Right atrium auricular region (tissue), 2 donors: ENCODE measurements around the gene GTPBP6. TPM values are rescaled to one million over a fixed set of nuclear protein-coding genes. Genes with fewer than 3 reads are reported as not detected.

ENCODE experiments used
- DNase-seq: peaks from one replicate; pipeline ENCODE4 v3.0.0-alpha.2; 2019; ENCODE audit warnings: low spot score
- H3K27ac ChIP-seq, 2 donors: fragments of 200-600 bp; sonication (generic); 1 replicate in 1 of 2; 2 replicates in 1 of 2; pipeline ENCODE4 v1.5.1; 2016 to 2019
- H3K27me3 ChIP-seq, 2 donors: fragments of 200-600 bp; sonication (generic); one replicate each; pipeline versions ENCODE4 v1.5.1 to v1.6.0; 2017 to 2019
- H3K36me3 ChIP-seq: fragments of 200-600 bp; sonication (generic); one replicate; pipeline ENCODE4 v1.5.1; 2016
- H3K4me1 ChIP-seq, 2 donors: fragments of 200-600 bp; sonication (generic); one replicate each; pipeline versions ENCODE4 v1.5.1 to v1.6.0; 2017 to 2019
- H3K4me3 ChIP-seq, 2 donors: fragments of 200-600 bp; sonication (generic); 1 replicate in 1 of 2; 2 replicates in 1 of 2; pipeline ENCODE4 v1.5.1; 2017 to 2019; ENCODE audit warnings: mild to moderate bottlenecking in 1 of 2, moderate library complexity in 1 of 2
- H3K9me3 ChIP-seq, 2 donors: fragments of 200-600 bp; sonication (generic); one replicate each; pipeline ENCODE4 v1.5.1; 2019
- total RNA-seq, 2 donors: library from RNA; depleted of rRNA; stranded (reverse); fragments of >200 nt; gene quantifications; one replicate each; pipeline ENCODE4 v1.1.0, GENCODE V29; 2016
- TF ChIP-seq, protein P1 (sequence below), 2 donors: fragments of 200-600 bp; sonication (generic); IDR thresholded peaks; one replicate each; pipeline ENCODE4 v1.5.1; 2019; ENCODE audit warnings: antibody characterized with exemption in 2 of 2

GTPBP6 gene
- total RNA-seq, 2 donors from 2014 or later = 44.6 to 52.1 TPM

- DNase-seq = no peak
- H3K36me3 ChIP-seq = peaks cover 10% of the 10 kb centered on the region
- no peak overlapping the region for H3K4me3 ChIP-seq
- H3K9me3 ChIP-seq = no peaks in the 10 kb centered on the region
- no peak overlapping the region for H3K27ac ChIP-seq
- no peaks in the 10 kb centered on the region for H3K4me1 ChIP-seq
- TF ChIP-seq, protein P1, sequence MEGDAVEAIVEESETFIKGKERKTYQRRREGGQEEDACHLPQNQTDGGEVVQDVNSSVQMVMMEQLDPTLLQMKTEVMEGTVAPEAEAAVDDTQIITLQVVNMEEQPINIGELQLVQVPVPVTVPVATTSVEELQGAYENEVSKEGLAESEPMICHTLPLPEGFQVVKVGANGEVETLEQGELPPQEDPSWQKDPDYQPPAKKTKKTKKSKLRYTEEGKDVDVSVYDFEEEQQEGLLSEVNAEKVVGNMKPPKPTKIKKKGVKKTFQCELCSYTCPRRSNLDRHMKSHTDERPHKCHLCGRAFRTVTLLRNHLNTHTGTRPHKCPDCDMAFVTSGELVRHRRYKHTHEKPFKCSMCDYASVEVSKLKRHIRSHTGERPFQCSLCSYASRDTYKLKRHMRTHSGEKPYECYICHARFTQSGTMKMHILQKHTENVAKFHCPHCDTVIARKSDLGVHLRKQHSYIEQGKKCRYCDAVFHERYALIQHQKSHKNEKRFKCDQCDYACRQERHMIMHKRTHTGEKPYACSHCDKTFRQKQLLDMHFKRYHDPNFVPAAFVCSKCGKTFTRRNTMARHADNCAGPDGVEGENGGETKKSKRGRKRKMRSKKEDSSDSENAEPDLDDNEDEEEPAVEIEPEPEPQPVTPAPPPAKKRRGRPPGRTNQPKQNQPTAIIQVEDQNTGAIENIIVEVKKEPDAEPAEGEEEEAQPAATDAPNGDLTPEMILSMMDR (IDR thresholded peaks at IDR 0.05) = no peak
- H3K27me3 ChIP-seq = no peaks in the 10 kb centered on the region
Measured at GRCh38 chrX:291411-291901, 27.1 kb downstream of the GTPBP6 start.

DNA sequence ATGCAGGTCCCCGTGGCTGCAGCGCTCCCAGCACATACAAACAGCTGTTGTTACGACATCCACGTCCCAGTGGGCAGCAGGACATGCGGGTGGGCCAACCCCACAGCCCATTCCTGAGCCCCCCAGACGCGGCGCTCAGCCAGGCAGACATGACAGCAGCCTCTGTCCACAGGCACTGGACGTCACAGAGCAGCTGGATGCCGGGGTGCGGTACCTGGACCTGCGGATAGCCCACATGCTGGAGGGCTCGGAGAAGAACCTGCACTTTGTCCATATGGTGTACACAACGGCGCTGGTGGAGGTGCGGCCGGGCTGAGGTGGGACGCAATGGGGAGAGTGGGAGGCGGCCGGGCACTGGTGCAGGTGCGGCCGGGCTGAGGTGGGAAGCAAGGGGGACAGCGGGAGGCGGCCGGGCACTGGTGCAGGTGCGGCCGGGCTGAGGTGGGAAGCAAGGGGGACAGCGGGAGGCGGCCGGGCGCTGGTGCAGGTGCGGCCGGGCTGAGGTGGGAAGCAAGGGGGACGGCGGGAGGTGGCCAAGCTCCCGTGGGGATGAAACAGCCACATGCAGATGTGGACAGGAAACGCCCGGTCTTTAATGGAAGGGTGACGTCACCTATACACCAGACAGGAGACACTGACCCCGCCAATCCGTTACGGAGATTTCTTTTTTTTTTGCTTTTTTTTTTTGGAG lies 28.0 kb downstream of the GTPBP6 start:
- DNase-seq = no peak
- Histone ChIP-seq H3K27ac (no peak overlapping the region), H3K9me3 (no peaks in the 10 kb centered on the region), H3K27me3 (no peaks in the 10 kb centered on the region), H3K36me3 (peaks cover 10% of the 10 kb centered on the region), H3K4me3 (no peak overlapping the region), H3K4me1 (no peaks in the 10 kb centered on the region)
- TF ChIP-seq, protein P1 (IDR thresholded peaks at IDR 0.05) = no peak

DNA sequence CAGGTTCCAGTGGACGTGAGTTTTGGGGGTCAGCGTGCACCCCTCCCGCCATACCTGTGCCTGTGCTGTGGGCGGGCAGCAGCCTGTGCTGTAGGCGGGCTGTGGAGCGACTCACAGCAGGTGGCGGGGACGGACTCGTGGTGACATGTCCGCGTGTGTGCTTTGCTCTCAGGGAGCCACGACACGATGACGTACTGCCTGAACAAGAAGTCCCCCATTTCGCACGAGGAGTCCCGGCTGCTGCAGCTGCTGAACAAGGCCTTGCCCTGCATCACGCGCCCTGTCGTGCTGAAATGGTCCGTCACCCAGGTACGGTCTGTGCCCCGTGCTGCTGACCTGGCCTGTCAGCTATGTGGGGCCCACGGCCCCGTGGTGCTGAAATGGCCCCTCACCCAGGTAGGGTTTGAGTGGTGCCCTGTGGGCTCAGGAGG lies 30.0 kb downstream of the GTPBP6 start:
- TF ChIP-seq, protein P1 (IDR thresholded peaks at IDR 0.05) = no peak
- Histone ChIP-seq H3K27ac (no peak overlapping the region), H3K36me3 (peaks cover 5% of the 10 kb centered on the region), H3K27me3 (no peaks in the 10 kb centered on the region), H3K4me3 (no peak overlapping the region), H3K4me1 (no peaks in the 10 kb centered on the region), H3K9me3 (no peaks in the 10 kb centered on the region)
- DNase-seq = no peak

GRCh38 chrX:287670-288069 lies 30.9 kb downstream of the GTPBP6 start:
- no peak overlapping the region for H3K4me3 ChIP-seq
- DNase-seq = no peak
- peaks cover 5% of the 10 kb centered on the region for H3K36me3 ChIP-seq
- H3K27me3 ChIP-seq = no peaks in the 10 kb centered on the region
- TF ChIP-seq, protein P1 (IDR thresholded peaks at IDR 0.05) = no peak
- no peaks in the 10 kb centered on the region for H3K9me3 ChIP-seq
- no peaks in the 10 kb centered on the region for H3K4me1 ChIP-seq
- no peak overlapping the region for H3K27ac ChIP-seq

GRCh38 chrX:285076-285677 lies 33.4 kb downstream of the GTPBP6 start:
- H3K4me3 ChIP-seq = no peak overlapping the region
- H3K9me3 ChIP-seq = no peaks in the 10 kb centered on the region
- peaks cover 5% of the 10 kb centered on the region for H3K36me3 ChIP-seq
- no peaks in the 10 kb centered on the region for H3K27me3 ChIP-seq
- TF ChIP-seq, protein P1 (IDR thresholded peaks at IDR 0.05) = no peak
- no peak for DNase-seq
- no peaks in the 10 kb centered on the region for H3K4me1 ChIP-seq
- no peak overlapping the region for H3K27ac ChIP-seq
